ENCODE measurements around the gene ASB2.

DNA sequence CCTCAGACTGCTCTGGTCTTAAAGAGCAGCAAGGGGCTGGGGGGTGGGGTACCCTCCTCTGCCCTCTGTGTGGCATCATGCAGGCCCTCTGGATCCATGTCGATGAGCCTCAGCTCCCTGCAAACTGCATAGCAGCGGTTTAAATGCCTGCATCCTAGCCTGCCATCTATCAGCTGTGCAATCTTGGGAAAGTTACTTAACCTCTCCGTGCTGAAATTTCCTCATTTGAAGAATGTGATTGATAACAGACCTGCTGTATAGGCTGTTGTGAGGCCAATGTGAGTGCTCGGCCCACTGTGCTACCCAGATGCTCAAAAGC lies 45.4 kb downstream of the ASB2 start:
- no peak for TF ChIP-seq CTCF (IDR thresholded peaks at IDR 0.05)
- no peak for TF ChIP-seq POLR2AphosphoS5 (IDR thresholded peaks at IDR 0.05)

Measured in prostate gland (tissue), 2 donors.